Prostate gland (tissue), 2 donors: Measurements from ENCODE around the gene SSBP3.

Experiments
- CTCF ChIP-seq, 4 experiments: fragments of 200-600 bp in 2 of 4; fragments of 450-650 bp in 2 of 4; sonication (generic) in 2 of 4; IDR thresholded peaks; 1 replicate in 3 of 4; 2 replicates in 1 of 4; pipeline ENCODE4 v1.5.1; 2016 to 2019; ENCODE audit warnings: antibody characterized with exemption in 4 of 4, mild to moderate bottlenecking in 2 of 4, moderate library complexity in 2 of 4
- POLR2A ChIP-seq: fragments of 450-650 bp; IDR thresholded peaks from one replicate; pipeline ENCODE4 v1.6.1; 2016; ENCODE audit warnings: antibody characterized with exemption, mild to moderate bottlenecking
- POLR2AphosphoS5 ChIP-seq: sonication (generic); formaldehyde crosslinking; IDR thresholded peaks from one replicate; pipeline ENCODE4 v1.6.1; 2017; ENCODE audit warnings: antibody characterized with exemption

- no peak for TF ChIP-seq CTCF (IDR thresholded peaks at IDR 0.05)
- TF ChIP-seq POLR2AphosphoS5 = no peak
- no peak for TF ChIP-seq POLR2A
Measured at GRCh38 chr1:54259546-54260140, 146.6 kb downstream of the SSBP3 start.
